Measurements from ENCODE around the gene DLX2. TPM values are rescaled to one million over a fixed set of nuclear protein-coding genes. Genes with fewer than 3 reads are reported as not detected.

DLX2 gene
- total and polyA plus RNA-seq, 10 of the 15 experiments (the other 5 are each of a cell fraction or from before 2014, with no cell fraction given), result 0.03 TPM; not detected in 9

GRCh38 chr2:172105471-172106107, 2.9 kb upstream of the DLX2 start:
- Histone ChIP-seq H3K4me3 (peak overlapping the region; percentile 48; the same call in 1 of the 2 replicates), H3K36me3 (ENCODE audit: control insufficient read depth in 2 of 2, insufficient read depth in 2 of 2, low read length in 1 of 2) (no peaks in the 10 kb centered on the region), H3K27ac (ENCODE audit: control insufficient read depth, insufficient read depth) (no peak overlapping the region), H3K27me3 (replicated peaks in 1 of 2; ENCODE audit: control insufficient read depth in 2 of 2, insufficient read depth in 2 of 2, low read length in 1 of 2) (peaks cover 18 to 20% of the 10 kb centered on the region in 2 experiments), H3K79me2 (ENCODE audit: control insufficient read depth, insufficient read depth, low read length) (no peaks in the 10 kb centered on the region), H2AFZ (ENCODE audit: control insufficient read depth, low read depth, low read length) (peak overlapping the region; percentile 73; the same call in 1 of the 2 replicates), H4K20me1 (ENCODE audit: control insufficient read depth, insufficient read depth) (no peaks in the 10 kb centered on the region), H3K9ac (ENCODE audit: control insufficient read depth, insufficient read depth, low read length) (no peak overlapping the region), H3K4me2 (ENCODE audit: control insufficient read depth, insufficient read depth) (peak overlapping the region; percentile 68), H3K4me1 (ENCODE audit: control insufficient read depth, insufficient read depth, low read length) (peaks cover 16% of the 10 kb centered on the region), H3K9me3 (replicated peaks; ENCODE audit: control insufficient read depth, insufficient read depth, low read length) (no peaks in the 10 kb centered on the region)
- ChIA-PET POLR2A (no interaction called here), CTCF (interaction anchor here (0.9 to 9.9 kb wide), 15 partner anchors 9 to 1177 kb away, joined by 3 to 212 read pairs (median 7); no protein-coding TSS in a partner anchor), SMC1A (ENCODE audit: uncharacterized antibody, unreplicated experiment) (interaction anchor here (0.7 to 7.0 kb wide), 8 partner anchors 294 to 1133 kb away, joined by 3 to 111 read pairs (median 4); no protein-coding TSS in a partner anchor), RAD21 (ENCODE audit: unreplicated experiment) (interaction anchor here (1.1 to 3.1 kb wide), 11 partner anchors 22 to 532 kb away, joined by 3 to 18 read pairs (median 6); partner anchors contain the start of gene DYNC1I2)
- BruUV-seq (replicated peaks), result no TSS peak
- 18% methylated on average over 22 of the region's 23 CpGs for WGBS (ENCODE audit: insufficient coverage, insufficient replicate concordance, low lambda C conversion rate, missing lambda C conversion rate)
- no peak for ATAC-seq
- no peak for DNase-seq (ENCODE audit: low read depth, low spot score)
- FAIRE-seq, result no peak
- intact Hi-C loops (cut with micrococcal nuclease; ENCODE audit: unreplicated experiment) (loop anchor here (2.0 to 10.0 kb wide), 2 partner anchors 151 to 507 kb away; no protein-coding TSS in a partner anchor), in situ Hi-C loops (cut with MboI) (loop anchor here (5.0 to 25.0 kb wide), 4 partner anchors 293 to 1131 kb away; no protein-coding TSS in a partner anchor)
- TF ChIP-seq E4F1 (IDR thresholded peaks at IDR 0.05; ENCODE audit: borderline replicate concordance, partially characterized antibody), result no peak
- no peak for TF ChIP-seq DPF2 (IDR thresholded peaks at IDR 0.05)
- TF ChIP-seq ZNF274 (IDR thresholded peaks at IDR 0.05; ENCODE audit: insufficient read depth, insufficient read length), result no peak
- TF ChIP-seq CHD1 (IDR thresholded peaks at IDR 0.05; ENCODE audit: low read depth, low read length), result no peak
- TF ChIP-seq BCL3 (IDR thresholded peaks at IDR 0.05; ENCODE audit: borderline replicate concordance, insufficient read depth, low read depth, low read length, poor library complexity, severe bottlenecking), result no peak
- TF ChIP-seq RAD51 (IDR thresholded peaks at IDR 0.05), result no peak
- no peak for TF ChIP-seq NFXL1 (IDR thresholded peaks at IDR 0.05; ENCODE audit: borderline replicate concordance)
- TF ChIP-seq PKNOX1 (IDR thresholded peaks at IDR 0.05), result no peak
- TF ChIP-seq IKZF1 (conservative IDR thresholded peaks at IDR 0.05), result no peak
- no peak for TF ChIP-seq EZH2 (IDR thresholded peaks at IDR 0.05; ENCODE audit: borderline replicate concordance, control insufficient read depth, low read depth, low read length)
- no peak for TF ChIP-seq GABPA (IDR thresholded peaks at IDR 0.05; ENCODE audit: low read depth)
- TF ChIP-seq ZNF217 (IDR thresholded peaks at IDR 0.05), result no peak
- no peak for TF ChIP-seq SMAD5 (IDR thresholded peaks at IDR 0.05; ENCODE audit: low read depth)
- TF ChIP-seq KDM1A (IDR thresholded peaks at IDR 0.05; ENCODE audit: borderline replicate concordance), result no peak
- TF ChIP-seq MAX (IDR thresholded peaks at IDR 0.05; ENCODE audit: low read depth, low read length), result no peak
